Hematopoietic multipotent progenitor cell treated with erythropoietin and hydrocortisone succinate and interleukin-3 and kit ligand, for 4 days (in vitro differentiated cells): ENCODE measurements around the gene KDM4C.
"Not testable (repeated sequence)": the region's sequence is repeated elsewhere in the genome, so short reads cannot be mapped to it uniquely, and the experiment has no call there.

Experiments
- DNase-seq: peaks from one replicate; pipeline ENCODE4 v3.0.0-alpha.2; 2015

KDM4C gene

DNA sequence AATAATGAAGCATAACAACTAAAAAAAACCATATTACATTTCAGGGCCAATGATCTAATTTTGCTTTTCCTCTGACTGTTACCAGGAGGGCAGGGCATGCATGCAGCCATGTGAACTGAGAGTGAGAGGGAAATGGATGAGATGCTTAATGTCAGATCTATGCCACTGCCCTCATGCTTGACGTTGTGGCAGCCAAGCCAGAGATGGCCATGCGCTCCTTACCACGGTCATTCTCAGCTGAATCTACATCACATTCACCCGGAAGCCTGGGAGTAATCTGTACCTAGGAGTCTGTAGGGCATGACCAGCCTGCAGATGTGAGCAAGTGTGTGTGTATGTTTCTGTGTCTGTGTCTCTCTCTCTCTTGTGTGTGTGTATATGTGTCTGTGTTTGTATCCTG, 183.7 kb downstream of the KDM4C start:
- DNase-seq = no peak

- peak; percentile 37 for DNase-seq
Measured at GRCh38 chr9:6942406-6942805, 184.6 kb downstream of the KDM4C start.

GRCh38 chr9:6943293-6943692, 185.5 kb downstream of the KDM4C start:
- DNase-seq = no peak

GRCh38 chr9:6944093-6944551, 186.3 kb downstream of the KDM4C start:
- DNase-seq = peak; percentile 62

GRCh38 chr9:6944896-6945295, 187.1 kb downstream of the KDM4C start:
- DNase-seq = no peak

DNA sequence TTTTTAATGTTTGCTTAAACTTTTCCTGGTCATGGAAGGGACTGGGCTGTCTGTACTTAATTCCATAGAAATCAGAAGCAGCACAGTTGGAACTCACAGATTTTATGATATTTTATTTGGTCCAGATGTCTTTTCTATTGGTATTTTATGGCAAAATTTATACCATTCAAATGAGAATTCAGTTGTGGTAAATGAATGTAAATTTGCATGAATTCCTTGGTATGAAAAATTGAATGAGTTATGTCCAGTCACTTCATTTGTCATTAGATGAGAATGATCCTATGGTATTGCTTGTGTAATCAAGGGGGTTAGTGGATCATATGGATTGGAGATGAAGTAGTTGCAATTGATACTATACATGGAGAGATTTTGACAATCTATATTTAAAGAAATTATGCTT, 188.0 kb downstream of the KDM4C start:
- no peak for DNase-seq

- DNase-seq = no peak
Measured at GRCh38 chr9:6946583-6947166, 188.9 kb downstream of the KDM4C start.

- not testable (repeated sequence) for DNase-seq
Measured at GRCh38 chr9:6948921-6949320, 191.1 kb downstream of the KDM4C start.

DNA sequence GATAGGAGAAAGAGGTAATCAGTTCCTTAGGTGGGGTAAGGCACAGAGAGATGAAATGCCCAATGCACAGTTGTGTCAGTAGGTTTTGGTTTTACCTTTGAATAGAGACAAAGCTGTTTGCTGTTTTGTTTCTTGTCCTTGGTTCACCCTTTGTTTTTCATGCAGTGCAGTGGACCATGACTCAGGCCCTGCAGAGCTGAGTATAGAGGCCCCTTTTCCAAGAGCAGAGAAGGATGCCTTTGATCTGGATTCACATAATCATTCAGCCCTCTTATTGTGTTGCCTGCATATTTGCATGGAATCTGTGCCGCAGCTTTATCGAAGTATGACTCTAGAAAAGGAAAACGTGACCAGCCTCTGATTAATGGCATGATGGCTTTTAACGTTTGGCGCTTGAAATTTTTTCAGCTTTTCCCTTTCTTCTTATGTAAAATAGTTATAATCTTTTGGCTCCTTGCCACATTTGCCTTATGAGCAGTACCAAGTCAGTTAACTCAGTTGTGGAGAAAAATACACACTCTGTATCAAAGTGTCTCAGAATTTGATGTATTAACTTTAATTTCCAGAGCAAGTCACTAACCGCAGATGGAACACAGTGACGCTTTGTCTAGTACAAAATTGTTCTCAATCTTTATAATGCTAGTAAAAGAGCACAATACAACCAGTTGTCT, 197.6 kb downstream of the KDM4C start:
- peak; percentile 70 for DNase-seq

DNA sequence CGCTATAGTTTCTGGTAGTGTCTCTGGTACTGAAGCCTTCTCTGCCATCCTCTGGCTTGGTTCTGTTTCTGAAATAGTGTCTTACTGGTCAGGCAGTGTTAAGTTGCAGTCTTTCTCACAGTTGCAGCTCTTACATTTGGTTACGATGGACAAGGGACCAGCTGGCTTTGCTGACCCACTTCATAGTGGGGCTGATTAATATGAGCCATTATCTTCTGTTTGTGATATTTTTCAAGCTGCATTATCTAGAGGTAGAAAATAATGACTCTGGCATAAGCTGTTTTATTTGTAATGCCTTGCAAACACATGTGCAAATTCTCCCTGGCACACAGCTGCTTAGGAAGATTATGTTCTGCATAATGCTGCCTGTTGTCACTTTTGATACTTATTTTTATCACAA, 199.1 kb downstream of the KDM4C start:
- DNase-seq = no peak

DNA sequence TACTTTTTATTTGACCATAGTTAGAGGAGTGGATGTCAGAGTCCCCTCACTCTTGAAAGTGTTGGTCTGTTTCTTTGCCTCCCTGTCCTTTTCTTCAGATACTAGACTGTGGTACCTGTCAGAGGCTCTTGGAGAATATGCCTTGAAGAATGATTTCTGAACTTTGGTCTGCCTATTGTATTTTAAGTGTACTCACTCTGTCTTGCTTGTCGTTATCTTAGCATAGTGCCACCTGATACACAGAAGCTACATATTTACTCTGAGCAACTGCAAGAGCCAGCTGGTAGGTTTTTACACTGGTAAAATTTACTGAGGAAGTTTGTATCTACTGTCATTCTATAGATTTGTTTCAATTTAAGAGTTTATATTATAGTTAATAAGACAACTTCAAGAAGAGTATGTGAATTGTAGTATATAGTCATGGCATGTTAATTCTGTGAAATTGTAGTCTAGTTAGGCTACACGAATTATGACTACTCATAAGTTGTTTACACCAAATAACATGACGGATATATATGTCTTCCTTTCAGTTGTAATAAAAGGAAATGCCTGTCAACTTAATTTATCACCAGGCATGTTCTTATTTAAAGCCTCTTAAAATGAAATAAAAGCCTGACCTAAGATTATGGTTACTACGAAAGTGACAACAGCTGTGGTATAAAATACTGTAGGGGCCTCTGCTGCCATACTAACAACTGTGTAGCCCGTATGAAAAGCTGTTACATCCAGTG, 201.7 kb downstream of the KDM4C start:
- peak; percentile 55 for DNase-seq

GRCh38 chr9:6960777-6961176, 203.0 kb downstream of the KDM4C start:
- DNase-seq = no peak

GRCh38 chr9:6961845-6962522, 204.2 kb downstream of the KDM4C start:
- DNase-seq = no peak

DNA sequence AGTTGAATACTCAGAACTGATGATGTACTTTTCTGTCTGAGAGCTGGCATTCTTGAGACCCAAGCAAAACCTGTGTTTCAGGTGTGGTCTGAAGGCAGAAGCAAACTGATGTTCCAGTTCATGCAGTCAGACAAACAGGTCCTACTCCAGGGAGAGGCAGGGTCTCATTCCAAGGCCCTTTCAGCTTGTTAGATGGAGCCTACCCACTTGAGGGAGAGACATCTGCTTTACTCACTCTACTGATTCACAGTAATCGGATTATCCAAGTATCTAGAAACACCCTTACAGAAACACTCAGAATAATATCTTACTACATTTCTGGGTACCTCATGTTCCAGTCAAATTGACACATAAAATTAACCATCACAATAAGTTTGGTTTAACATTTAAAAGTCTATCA, 207.8 kb downstream of the KDM4C start:
- DNase-seq = no peak

- peak; percentile 43 for DNase-seq
Measured at GRCh38 chr9:6968271-6968670, 210.5 kb downstream of the KDM4C start.

- no peak for DNase-seq
Measured at GRCh38 chr9:6969805-6970204, 212.0 kb downstream of the KDM4C start.

- no peak for DNase-seq
Measured at GRCh38 chr9:6973089-6973488, 215.3 kb downstream of the KDM4C start.

- DNase-seq = peak; percentile 64
Measured at GRCh38 chr9:6973762-6974161, 216.0 kb downstream of the KDM4C start.

GRCh38 chr9:6975198-6975597, 217.4 kb downstream of the KDM4C start:
- no peak for DNase-seq

- peak; percentile 73 for DNase-seq
Measured at GRCh38 chr9:6977761-6978160, 220.0 kb downstream of the KDM4C start.

DNA sequence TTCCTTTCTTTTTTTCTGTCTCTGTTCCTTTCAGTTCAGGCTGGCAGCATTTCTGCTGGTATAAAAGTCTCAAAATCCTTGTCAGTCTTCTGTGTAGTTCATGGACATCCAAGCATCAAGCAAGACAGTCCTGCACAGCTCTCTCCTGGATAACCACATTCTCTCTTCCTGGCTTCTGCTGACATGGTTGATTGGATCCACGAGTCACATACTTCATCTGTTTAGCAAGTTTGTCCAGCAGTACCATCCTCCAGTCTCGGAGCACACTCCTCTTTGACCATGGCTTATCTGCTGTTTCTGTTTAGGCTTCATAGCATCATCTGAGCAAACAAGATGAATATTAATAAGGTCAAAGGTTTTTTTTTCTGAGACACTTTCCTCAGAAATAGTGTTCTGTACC, 220.8 kb downstream of the KDM4C start:
- DNase-seq = no peak

DNA sequence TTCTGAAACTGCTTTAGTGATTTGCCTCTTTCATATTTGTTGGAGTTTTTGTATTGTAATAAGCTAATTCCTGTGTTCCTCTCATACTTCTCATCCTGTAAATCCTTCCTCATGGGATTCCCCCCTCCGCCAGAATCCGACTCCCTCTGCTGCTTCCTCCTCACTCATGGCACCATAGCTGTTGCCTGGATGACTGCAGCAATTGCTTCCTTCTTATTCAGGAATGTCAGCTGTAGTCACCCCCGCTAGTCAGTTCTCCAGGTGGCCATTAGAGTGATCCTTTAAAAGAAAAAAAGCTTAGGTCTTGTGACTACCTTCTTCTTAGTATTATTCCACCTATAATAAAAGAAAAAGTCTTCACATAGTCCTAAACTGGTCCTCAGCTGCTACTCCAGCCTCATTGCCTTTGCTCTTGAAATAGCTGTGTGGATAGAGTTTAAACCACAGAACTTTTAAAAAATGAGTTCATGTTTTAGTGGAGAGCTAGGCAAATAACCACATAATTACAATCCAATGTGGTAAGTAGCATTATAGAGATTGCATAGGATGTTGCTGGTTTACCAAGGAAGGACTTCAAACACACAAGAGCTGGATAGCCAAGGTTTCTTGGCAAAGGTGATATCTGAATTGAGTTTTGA, 227.3 kb downstream of the KDM4C start:
- no peak for DNase-seq
